GM10266 (cell line): ENCODE data around the gene TMEM33.

Experiments
- DNase-seq: peaks from one replicate; pipeline ENCODE4 v3.0.0; 2012; ENCODE audit errors: extremely low spot score
- CTCF ChIP-seq: IDR thresholded peaks from 2 replicates; pipeline ENCODE4 v1.5.1; 2012; ENCODE audit warnings: mild to moderate bottlenecking, low read depth; ENCODE audit not compliant: control insufficient read depth, insufficient read depth; ENCODE audit errors: missing control alignments

Gene TMEM33

GRCh38 chr4:41985151-41985550, 49.9 kb downstream of the TMEM33 start:
- TF ChIP-seq CTCF, result no peak
- DNase-seq, result no peak

GRCh38 chr4:41989994-41990364, 54.8 kb downstream of the TMEM33 start:
- peak; percentile 13 for DNase-seq
- TF ChIP-seq CTCF, result no peak

GRCh38 chr4:41990365-41991111, 55.3 kb downstream of the TMEM33 start, which contains the start of gene SLC30A9:
TSS of gene SLC30A9 (plus strand) at chr4:41990530. CDS start at chr4:41990652, 122 bp downstream.
- peak; percentile 94 for DNase-seq
- TF ChIP-seq CTCF, result peak; percentile 8

- DNase-seq, result no peak
- TF ChIP-seq CTCF, result no peak
Observed at GRCh38 chr4:41991916-41992767, 56.9 kb downstream of the TMEM33 start.

GRCh38 chr4:41992967-41993857, 58.0 kb downstream of the TMEM33 start:
- no peak for TF ChIP-seq CTCF

GRCh38 chr4:41994461-41994985, 59.3 kb downstream of the TMEM33 start:
- no peak for TF ChIP-seq CTCF
- no peak for DNase-seq

More at GRCh38 chr4:41992967-41993857, 58.0 kb downstream of the TMEM33 start:
- DNase-seq, result no peak
